Measurements from ENCODE around the gene MRPL21. TPM values are rescaled to one million over a fixed set of nuclear protein-coding genes. Genes with fewer than 3 reads are reported as not detected.
A peak's percentile ranks its signal among the peaks of the same experiment; 100 is the strongest.

MRPL21 gene
- total RNA-seq, 1 donor from 2014 or later: 50.3 TPM

DNA sequence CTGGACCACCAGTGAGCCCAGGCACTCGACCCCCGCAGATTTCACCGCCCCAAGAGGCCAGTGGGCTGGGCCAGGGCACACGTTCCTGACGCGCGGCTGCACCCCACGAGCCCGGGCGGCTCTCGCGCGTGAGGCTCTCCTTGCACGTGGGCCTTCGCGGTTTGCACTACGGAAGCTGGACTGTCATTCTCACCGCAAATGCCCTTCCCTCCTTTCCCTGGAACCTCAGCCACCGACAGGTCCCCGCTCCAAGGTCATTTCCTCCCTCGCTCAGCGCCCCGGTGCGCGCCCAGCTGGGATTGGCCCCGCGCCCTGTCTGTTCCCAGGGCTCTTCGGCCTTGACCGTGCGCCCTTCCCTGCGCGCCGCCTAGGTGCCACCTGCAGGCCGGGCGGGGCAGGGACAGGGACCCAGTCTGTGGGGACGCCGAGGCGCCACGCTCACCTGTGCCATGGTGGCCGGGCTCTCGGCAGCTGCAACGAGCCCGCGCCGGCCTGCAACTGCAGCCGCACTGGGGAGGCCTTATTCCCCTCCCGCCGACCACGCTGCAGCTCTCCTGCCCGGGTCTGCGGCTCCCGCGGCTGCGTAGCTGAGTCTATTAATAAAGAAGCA lies 59.8 kb downstream of the MRPL21 start:
- Mint-ChIP-seq H3K4me1 (ENCODE audit: unreplicated experiment) (peaks cover 41% of the 10 kb centered on the region), H3K36me3 (ENCODE audit: unreplicated experiment) (peaks cover 2% of the 10 kb centered on the region), H3K4me3 (ENCODE audit: unreplicated experiment) (peak overlapping the region; percentile 72), H3K27me3 (ENCODE audit: unreplicated experiment) (peaks cover 11% of the 10 kb centered on the region), H3K9me3 (ENCODE audit: unreplicated experiment) (no peaks in the 10 kb centered on the region), H3K27ac (ENCODE audit: unreplicated experiment) (peak overlapping the region; percentile 7)
- DNase-seq (ENCODE audit: extremely low spot score, unreplicated experiment): no peak
- peak; percentile 51 for TF ChIP-seq CTCF (IDR thresholded peaks at IDR 0.05)

GRCh38 chr11:68843052-68843561 lies 60.5 kb downstream of the MRPL21 start:
- no peak for TF ChIP-seq CTCF (IDR thresholded peaks at IDR 0.05)
- Mint-ChIP-seq H3K27ac (ENCODE audit: unreplicated experiment) (peak overlapping the region; percentile 71), H3K9me3 (ENCODE audit: unreplicated experiment) (no peaks in the 10 kb centered on the region), H3K4me1 (ENCODE audit: unreplicated experiment) (peaks cover 47% of the 10 kb centered on the region), H3K4me3 (ENCODE audit: unreplicated experiment) (peak overlapping the region; percentile 72), H3K36me3 (ENCODE audit: unreplicated experiment) (peaks cover 2% of the 10 kb centered on the region), H3K27me3 (ENCODE audit: unreplicated experiment) (peaks cover 11% of the 10 kb centered on the region)
- no peak for DNase-seq (ENCODE audit: extremely low spot score, unreplicated experiment)

DNA sequence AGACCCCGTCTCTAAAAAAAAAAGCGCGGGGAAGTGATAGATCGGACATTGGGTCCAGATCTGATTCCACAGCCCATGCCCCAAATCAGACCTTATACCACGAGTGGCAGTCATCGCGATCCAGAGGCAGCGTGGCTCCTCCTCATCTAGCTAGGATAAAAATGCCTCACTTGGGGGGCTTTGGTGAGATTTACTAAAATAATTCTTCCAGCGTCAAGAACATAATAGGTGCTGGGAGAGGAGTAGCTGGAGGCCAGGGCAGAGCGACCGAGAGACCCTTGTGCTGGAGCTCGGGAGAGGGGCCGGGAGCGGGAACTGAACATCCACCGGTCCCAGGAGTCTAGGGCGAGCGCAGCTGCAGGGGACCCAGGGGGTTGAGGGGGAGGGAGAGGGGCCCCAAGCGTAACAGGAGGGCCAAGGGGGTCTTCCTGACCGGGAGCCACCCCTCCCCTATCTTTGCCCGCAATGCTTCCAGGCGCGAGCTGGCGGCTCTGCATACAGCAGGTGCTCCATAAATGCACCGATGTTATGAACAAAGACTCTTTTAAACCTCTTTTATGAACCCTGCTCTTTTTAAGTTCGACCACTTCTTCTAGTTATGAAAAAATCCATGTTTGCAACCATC lies 61.1 kb downstream of the MRPL21 start:
- DNase-seq (ENCODE audit: extremely low spot score, unreplicated experiment): no peak
- Mint-ChIP-seq H3K4me1 (ENCODE audit: unreplicated experiment) (peaks cover 52% of the 10 kb centered on the region), H3K4me3 (ENCODE audit: unreplicated experiment) (peak overlapping the region; percentile 72), H3K36me3 (ENCODE audit: unreplicated experiment) (no peaks in the 10 kb centered on the region), H3K27me3 (ENCODE audit: unreplicated experiment) (peaks cover 11% of the 10 kb centered on the region), H3K9me3 (ENCODE audit: unreplicated experiment) (no peaks in the 10 kb centered on the region), H3K27ac (ENCODE audit: unreplicated experiment) (peak overlapping the region; percentile 71)
- TF ChIP-seq CTCF (IDR thresholded peaks at IDR 0.05): no peak

- TF ChIP-seq CTCF (IDR thresholded peaks at IDR 0.05): no peak
- Mint-ChIP-seq H3K27me3 (ENCODE audit: unreplicated experiment) (peaks cover 7% of the 10 kb centered on the region), H3K4me1 (ENCODE audit: unreplicated experiment) (peaks cover 59% of the 10 kb centered on the region), H3K4me3 (ENCODE audit: unreplicated experiment) (peak within 1 kb of the TSS; percentile 80), H3K36me3 (ENCODE audit: unreplicated experiment) (no peaks in the 10 kb centered on the region), H3K27ac (ENCODE audit: unreplicated experiment) (peak within 1 kb of the TSS; percentile 71), H3K9me3 (ENCODE audit: unreplicated experiment) (no peaks in the 10 kb centered on the region)
- DNase-seq (ENCODE audit: extremely low spot score, unreplicated experiment): peak; percentile 92
These were observed 61.8 kb downstream of the MRPL21 start, which contains the start of gene CPT1A for GRCh38 chr11:68841718-68842426. CPT1A (minus strand) TSS chr11:68841916; CDS start chr11:68815474, 26,442 bp downstream.

Other genes starting within 250 kb of the MRPL21 start
- not detected in 2 replicates for gene GAL, start 219.3 kb downstream of the MRPL21 start, total RNA-seq
- gene TESMIN, start 152.3 kb downstream of the MRPL21 start, total RNA-seq: 0.55 and 0.56 TPM in 2 replicates
- 109 and 117 TPM in 2 replicates for gene CPT1A, start 61.9 kb downstream of the MRPL21 start, total RNA-seq
- gene IGHMBP2, start 59 bp upstream of the MRPL21 start, total RNA-seq: 29.7 and 30.5 TPM in 2 replicates
- gene MRGPRD, start 77.2 kb upstream of the MRPL21 start, total RNA-seq: not detected in 2 replicates
- 7.0 and 8.4 TPM in 2 replicates for gene MRGPRF, start 109.4 kb upstream of the MRPL21 start, total RNA-seq
- gene TPCN2, start 145.1 kb upstream of the MRPL21 start, total RNA-seq: 21.0 and 22.4 TPM in 2 replicates